GM21390 (cell line): ENCODE data around the gene ANKS1B.

Experiments
- ATAC-seq: cut with Tn5 transposase; IDR thresholded peaks from one replicate; pipeline ENCODE4 v1.9.1; 2021; ENCODE audit not compliant: unreplicated experiment

Gene ANKS1B

DNA sequence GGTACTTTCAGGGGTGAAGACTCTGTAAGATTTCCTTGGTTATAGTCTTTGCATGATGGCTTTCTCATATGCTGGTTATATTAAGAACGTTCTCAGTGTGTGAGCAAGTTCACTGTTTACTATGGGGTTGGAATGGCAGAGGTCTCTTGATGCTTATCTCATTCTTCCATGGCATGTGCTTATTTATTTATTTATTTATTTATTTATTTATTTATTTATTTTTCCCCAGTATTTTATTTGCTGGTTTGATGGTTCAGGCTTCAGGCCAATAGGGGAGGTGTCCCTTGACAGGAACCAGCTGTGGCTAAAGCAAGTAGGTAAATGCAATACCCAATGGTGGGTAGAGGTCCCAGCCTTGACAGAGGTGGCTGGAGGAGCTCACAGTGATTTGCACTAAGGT lies 498.5 kb downstream of the ANKS1B start:
- no peak for ATAC-seq

DNA sequence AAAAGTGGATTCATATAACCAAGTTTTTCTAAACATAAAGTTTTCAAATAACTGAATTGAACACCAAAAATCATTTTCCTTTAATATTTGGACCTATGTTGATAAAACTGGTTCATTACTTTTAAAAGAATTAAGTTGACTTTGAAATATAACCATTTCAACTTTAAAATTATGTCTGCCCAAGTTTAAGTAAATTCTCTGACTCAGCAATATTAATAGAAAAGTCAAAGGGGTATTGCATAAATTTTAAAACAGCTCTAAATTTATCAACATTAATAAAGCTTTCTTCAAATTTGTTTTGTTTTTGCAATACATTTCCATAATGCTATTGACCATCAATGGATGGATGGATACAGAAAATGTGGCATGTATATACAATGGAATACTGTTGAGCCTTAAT lies 505.6 kb downstream of the ANKS1B start:
- no peak for ATAC-seq

DNA sequence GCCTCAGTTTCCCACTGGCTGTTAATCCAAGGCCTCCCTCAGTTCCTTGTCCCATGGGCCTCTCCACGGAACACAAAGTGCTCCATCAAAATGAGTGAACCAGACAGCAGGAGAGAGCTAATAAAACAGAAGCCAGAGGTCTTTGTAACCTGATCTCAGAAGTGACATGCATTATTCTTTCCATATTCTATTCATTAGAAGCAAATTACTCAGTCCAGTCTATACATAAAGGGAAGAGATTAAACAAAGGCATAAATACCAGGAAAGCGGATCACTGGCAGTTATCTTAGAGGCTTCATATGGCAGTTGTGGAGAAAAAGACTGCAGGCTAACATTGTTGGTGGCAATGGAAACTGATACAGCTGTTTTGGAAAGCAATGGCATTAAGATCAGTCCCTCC lies 507.8 kb downstream of the ANKS1B start:
- ATAC-seq, result no peak

DNA sequence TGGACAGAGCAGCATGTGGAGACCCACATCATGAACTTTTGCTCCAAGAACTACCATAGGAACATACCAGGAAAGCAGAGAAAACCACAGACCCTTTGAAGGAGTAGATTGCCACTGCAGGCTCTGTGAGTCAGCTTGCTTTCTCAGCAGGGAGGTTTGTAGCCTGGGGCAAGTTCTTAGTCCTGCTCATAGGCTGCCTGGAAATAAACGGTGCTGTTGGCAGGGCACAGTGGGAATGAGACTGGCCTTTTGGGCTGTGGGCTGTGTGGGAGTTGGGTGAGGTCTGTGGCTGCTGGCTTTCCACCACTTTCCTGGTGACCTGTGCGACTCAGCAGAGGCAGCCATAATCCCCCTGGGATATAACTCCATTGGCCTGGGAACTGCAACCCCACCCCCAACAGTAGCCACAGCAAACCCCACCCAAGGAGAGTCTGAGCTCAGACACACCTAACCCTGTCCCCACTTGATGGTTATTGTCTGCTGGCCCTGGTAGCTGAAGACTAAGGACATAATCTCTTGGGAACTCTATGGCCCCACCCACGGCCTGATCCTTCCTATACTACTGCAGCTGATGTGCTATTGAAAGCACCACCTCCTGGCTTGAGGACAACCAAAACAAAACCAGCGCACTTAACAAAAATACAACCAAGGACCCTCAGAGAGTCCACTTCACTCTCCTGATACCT lies 529.2 kb downstream of the ANKS1B start:
- ATAC-seq, result no peak

DNA sequence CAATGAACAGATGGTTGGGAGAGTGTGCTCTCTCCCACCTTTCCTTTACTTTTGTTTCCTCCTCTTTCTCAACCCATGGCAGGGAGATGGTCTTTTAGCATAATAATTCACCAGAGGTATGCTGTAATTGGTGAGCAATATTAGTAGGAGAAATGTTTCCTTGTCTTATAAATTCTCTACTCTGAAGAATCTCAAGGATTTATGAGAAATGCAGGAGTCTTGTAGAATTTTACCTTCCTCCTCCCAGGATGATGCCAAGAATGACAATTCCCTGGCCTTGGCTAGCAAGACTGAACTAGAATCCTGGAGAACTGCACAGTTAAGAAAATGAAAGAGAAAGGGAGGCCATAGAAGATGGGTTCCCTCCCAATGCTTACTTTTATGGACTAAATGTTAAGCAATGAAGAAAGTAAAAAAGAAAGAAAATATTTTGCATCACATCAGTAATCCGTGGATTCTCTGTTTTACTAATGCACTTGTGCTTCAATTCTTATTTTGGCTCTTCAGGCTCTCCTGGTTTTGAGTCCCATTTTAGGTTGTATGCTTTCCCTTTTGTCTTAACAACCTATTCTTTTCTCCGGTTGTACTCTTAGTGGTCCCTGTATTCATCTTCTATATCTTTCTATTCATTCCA lies 530.1 kb downstream of the ANKS1B start:
- peak; percentile 31 for ATAC-seq

DNA sequence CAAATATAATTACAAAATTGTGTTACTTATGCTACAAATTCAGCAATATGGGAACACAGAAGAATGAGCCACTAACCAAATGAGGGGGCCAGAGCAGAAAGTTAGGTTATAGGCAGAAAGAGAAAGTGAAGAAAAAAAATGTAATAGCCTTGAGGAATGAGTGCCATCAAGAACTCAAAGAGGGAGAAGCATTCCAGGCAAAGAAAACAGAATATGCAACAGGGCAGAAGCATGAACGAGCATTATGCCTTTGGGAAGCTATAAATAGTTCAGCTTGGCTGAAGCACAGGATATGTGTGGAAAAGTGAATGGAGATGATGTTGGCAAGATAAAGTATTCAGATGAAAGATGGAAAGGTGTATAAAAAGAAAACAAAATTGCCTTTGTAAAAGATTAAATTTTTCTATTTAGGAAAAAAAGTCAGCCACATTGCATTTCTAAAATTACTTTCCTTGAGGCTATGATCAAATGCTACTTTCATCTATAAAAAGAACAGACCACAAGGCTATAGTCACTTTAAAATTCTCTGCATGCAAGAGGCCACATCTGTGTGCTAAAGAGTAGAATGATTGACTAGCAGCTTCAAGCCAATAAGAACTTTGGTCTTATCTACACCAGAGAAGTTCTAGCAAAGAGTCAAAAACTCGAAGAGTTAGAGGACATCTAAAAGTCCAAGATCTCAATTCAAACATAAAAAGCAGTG lies 530.7 kb downstream of the ANKS1B start:
- peak; percentile 59 for ATAC-seq

DNA sequence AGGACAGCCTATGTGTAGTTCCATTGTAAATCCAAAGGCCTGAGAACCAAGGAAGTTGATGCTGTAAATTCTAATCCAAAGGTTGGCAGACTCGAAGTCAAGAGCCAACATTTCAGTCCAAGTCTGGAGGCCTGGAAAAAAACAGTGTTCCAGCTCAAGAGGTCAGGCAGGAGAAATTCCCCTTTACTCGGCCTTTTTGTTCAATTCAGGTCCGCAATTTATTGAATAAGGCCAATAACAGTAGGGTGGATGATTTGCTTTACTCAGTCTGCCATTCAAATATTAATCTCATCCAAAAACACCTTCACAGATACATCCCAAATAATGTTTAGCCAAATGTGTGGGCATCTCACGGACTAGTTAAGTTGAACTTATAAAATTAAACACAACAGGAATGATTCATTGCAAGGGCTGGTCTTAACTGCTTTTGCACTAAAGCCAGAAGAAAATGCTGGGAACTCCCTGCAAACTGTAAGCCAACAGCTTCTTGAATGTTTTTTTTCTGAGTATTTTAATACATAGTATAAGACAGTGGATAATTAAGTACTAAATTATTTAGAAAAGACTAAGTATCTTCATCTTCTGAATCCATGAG lies 534.6 kb downstream of the ANKS1B start:
- no peak for ATAC-seq

DNA sequence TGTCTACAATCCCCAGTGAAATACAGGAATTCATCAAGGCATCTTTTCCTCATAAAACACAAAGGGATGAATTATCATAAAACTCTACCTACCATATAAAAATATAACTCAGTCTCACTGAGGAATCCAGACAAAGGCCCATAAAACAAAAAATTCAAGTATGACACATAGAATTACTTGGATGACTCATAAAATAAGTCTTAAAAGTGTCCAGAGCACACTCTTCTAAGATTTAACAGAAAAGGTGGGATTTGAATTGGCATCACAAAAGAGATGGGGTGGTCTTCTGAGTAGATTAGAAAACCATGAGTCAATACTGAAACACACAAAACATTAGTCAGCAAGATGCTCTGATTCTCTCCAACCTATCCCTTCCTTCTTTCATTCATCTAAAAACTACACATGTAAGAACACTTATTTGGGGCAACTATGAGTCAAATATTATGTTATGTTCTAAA lies 539.8 kb downstream of the ANKS1B start:
- peak; percentile 56 for ATAC-seq

DNA sequence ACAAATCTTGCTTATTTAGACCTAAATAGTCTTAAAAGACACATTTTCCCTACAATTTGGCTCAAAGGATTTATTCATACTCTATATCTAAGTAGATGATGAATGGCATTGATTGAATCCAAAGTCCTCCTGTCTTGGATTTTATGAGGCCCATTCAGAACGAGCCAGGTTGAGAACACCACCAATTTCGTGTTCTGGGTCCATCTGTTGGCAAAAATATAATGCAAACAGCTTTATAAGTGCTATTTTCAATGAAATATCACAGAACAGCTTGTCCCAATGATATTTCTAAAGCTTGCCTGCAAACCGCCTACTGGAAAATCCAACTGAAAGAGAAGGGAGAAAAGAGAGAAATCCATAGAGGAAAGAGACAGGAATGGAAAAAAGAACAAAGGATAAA lies 542.0 kb downstream of the ANKS1B start:
- no peak for ATAC-seq

DNA sequence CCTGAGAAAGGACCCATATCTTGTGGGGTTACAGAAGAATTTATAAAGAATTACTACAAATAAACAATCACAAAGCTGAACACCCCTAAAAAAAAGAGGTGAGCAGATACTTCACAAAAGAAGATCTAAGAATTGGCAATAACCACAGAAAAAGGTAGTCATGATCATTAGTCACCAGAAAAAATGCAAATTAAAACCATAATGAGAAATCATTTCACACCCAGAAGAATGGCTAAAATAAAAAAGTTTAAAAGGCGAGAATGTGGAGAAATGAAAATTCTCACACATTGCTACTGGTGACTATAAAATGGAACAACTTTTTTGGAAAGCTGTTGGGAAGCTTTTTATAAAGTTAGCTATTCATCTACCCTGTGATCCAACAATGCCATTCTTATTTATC lies 545.3 kb downstream of the ANKS1B start:
- no peak for ATAC-seq

DNA sequence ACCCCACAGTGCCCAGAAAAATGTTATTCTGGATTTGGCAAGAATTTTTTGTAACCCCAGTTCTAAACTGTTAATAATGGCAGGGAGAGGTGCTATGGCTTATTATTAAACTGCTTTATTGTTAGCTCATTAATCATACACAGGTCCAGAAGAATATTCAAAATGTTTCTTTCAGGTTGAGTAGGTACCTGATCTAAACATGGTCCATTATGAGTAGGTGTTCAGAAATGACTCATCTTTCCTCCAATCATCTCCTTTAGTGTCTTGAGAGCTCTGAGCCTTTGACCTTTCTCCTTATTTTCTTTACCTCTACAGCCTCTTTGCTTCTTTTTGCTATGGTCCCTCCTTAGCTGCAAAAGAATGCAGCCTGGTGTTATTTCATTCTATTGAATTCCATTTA lies 548.2 kb downstream of the ANKS1B start:
- peak; percentile 97 for ATAC-seq

DNA sequence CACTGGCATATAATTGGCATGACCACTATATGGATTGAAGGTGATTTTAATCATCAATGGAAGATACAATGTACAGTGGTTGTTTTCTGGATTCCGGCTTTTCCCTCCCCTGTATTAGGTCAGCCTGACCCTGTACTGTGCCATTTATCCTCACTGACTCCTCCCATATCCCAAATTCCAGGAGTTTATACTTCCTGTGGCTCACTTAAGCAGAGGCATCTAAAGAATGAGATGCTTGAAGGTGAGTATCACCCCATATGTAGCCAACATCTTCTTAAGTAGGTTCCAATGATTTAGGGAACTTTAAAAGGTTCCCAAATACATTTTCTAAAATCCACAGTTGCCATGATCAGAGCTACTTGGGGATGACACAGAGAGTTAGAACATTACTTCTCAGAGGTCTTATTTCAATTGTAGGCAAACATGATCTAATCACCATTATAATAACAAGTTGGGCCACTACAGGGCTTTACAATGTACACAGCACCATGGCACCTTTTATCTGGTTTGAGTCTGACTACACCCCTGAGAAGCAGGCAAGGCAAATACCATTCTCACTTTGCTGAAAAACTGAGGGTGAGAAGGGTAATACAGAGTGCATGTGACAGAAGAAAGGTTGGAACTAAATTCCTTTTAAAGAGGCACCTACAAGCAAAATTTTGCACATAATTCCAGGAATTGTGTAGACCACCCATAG lies 549.5 kb downstream of the ANKS1B start:
- no peak for ATAC-seq

DNA sequence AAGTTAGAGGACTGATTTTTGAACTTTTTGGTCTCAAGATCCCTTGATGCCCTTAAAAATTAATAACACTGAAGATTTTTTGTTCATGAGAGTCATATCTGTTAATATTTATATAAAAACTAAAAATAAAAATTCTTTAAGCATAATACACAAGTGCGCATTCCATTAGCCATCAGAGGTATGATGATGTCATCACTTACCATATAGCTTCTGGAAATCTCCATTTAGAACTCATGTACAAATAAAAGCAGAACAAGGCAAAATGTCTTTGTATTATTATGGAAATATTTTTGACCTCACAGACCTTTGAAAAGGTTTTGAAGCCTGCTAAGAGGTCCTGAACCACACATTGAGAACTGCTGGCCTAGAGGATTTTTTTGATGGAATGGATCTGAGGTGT lies 551.6 kb downstream of the ANKS1B start:
- no peak for ATAC-seq

DNA sequence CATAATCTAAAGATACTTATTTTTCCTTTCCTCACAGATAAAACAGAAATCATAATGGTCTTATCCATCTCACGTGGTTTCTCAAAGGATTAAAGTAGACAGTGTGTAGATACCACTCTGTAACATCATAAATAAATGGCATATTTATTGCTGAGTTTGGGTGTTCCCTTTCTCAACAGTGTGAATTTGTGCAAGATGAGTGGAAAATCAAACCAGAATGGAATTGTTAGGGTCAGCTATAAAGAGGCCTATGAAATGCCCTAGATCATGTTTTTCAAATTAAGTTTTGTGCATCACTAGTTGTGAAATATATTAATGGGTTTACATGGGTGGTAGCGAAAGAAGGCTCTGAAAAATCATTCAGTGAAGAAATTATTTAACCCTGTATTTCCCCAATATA lies 553.5 kb downstream of the ANKS1B start:
- ATAC-seq, result no peak

DNA sequence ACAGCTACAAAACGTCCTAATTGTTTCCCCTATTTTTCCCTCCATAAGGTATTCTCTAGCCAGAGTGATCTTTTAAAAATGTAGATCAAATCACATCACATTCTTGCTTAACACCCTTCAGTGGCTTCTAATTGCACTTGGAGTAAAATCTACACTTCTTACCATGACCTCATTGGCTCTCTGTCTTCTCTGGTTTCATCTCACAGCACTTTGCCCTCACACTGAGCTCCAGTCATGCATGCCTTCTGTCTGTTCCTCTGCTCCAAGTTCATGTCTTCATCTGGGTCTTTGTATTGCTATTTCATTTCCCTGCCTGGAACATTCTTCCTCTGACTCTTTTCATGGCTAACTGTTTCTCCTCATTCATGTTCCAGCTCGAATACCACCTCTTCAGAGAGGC lies 557.6 kb downstream of the ANKS1B start:
- peak; percentile 72 for ATAC-seq

DNA sequence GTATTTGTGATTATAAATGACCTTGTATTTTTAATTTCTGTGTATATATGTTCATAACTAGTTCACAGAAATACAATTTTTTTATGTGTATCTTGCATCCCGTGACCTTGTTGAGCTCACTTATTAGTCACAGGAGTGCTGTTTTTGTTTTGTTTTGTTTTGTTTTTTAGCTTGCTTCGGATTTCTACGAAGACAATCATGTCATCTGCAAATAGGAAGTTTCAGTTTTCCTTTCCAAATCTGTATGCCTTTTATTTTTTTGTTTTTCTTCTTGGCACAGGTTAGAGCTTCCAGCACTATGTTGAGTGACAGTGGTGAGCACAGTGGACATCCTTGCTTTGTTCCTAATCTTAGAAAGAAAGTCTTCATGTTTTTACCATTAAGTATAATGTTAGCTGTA lies 566.4 kb downstream of the ANKS1B start:
- ATAC-seq, result no peak

DNA sequence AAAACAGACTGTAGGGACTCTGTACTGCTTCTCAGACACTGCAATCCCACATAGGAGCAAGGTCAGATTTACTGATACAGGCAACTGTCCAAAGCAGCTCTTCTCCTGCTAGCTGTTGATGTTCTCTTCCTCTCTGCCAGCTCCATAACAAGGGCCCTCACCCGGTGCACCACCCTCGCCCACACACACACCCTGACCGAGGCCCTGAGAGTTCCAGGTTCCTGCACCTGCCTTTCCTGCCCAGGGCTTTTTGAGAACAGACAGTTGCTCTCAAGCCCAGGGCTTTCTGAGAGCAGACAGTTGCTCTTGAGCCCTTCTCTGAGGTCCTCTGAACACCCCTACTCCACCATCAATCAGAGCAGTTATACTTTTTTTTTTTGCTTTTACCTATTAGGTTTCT lies 571.0 kb downstream of the ANKS1B start:
- no peak for ATAC-seq

DNA sequence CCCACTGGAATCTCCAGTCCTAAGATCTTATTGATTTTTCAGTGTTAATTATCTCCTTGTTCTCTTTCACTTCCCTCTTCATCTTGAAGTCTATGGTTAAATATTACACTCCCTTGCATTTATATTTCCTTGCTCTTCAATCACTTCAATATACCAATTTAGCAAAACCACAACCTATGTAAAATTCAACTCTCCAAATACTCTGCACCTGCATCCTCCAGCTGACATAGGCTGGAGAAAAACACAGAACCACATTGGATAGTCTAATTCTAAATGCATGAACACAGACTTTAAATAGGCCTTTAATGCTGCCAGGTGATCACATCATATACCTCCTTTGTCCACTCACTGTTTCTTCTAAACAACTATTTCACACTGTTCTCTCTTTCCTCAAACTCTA lies 591.0 kb downstream of the ANKS1B start:
- peak; percentile 56 for ATAC-seq

DNA sequence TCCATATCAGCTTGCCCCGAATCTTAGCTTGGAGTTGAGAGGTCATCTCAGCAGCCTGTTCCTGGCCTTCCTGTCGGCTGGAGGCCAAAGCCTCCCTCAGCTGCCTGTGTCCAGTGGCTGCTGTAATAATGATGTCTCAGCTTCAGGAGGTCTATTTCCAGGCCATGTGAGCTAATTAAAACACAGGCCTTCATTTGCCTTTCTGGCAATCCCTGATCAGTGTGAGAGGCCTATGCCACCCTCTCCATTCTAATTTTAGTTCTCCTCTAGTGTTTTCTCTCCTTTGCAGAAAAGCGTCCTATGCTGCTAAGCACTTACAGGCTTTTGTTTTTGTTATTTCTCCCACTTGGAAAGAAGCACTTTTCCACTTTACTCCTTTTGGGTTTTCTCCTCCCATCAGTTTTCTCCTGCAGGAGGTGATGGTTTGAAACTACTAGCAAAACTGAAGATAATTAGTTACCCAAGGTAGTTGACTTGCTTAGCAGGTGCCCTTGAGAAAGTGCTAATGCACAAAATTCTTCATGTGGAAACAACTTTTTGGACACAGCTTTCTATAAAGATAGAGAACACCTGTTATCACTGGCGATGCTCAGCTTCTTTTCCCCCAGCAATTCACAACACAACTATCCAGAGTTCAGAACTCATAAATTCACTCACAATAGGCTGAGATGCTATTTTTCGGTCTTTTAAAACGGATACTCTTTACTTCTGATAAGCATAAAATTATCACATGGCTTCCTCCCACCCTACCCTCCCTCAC lies 592.5 kb downstream of the ANKS1B start:
- no peak for ATAC-seq

DNA sequence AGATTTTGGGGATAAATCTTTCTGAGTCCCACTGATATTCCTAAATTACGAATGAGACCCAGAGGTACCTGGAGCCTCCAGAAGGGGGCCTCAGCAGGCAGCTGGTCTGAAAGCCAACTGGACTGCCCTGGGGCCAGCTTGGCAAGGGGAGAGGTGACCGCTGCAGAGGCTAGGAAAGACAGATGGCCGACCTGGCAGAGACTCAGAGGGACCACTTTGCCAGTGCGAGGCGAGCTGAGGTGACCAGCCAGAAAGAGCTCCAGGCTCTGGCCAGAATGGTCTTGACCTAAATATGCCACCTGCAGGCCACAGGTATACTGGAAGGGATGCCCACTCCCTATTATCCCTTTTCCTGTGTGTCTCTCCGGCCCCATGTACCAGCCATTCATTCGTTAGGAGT lies 594.0 kb downstream of the ANKS1B start:
- ATAC-seq, result no peak

DNA sequence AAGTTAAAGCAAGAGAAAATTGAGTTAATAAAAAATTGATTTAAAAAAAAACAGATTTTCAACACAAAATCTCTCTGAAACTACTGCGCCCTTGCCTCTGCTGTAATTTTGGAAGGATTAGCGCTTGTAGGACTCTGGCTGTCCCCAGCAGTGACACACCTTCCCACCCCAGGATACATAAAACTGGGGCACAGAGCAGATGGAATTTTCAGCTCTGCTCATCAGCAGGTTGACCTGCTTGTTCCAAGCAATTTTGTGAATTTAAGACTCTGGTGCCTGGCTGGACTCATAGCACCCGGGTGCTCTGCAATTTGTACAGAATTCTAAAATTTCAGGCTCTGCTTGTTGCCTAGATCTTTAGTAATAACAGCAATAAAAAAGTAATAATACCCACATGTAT lies 595.0 kb downstream of the ANKS1B start:
- no peak for ATAC-seq
